ENCODE results near the gene ARMC12.

The ARMC12 gene

GRCh38 chr6:35710241-35710847 is 26.5 kb upstream of the ARMC12 start:
- H3K27ac Mint-ChIP-seq = no peak overlapping the region
- H3K36me3 Mint-ChIP-seq (ENCODE audit: low read depth) = no peaks in the 10 kb centered on the region
- peaks cover 7% of the 10 kb centered on the region for H3K27me3 Mint-ChIP-seq
- H3K4me1 Mint-ChIP-seq (ENCODE audit: low read depth) = peaks cover 46% of the 10 kb centered on the region
- H3K4me3 Mint-ChIP-seq = no peak overlapping the region
- no peaks in the 10 kb centered on the region for H3K9me3 Mint-ChIP-seq
- intact Hi-C loops (cut with micrococcal nuclease) = no loop called here

DNA sequence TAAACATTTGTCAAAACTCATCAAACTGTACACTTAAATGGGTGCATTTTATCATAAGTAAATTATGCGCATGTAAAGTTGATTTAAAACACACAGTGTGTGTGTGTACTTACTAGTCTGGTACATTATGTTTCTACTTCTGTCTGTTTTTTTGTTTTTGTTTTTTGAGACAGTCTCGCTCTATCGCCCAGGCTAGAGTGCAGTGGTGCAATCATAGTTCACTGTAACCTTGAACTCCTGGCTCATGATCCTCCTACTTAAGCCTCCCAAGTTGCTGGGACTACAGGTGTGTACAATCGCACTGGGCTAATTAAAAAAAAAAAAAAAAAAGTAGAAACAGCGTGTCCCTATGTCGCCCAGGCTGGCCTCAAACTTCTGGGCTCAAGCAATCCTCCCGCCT is 25.1 kb upstream of the ARMC12 start:
- peaks cover 48% of the 10 kb centered on the region for H3K4me1 Mint-ChIP-seq (ENCODE audit: low read depth)
- H3K4me3 Mint-ChIP-seq = no peak overlapping the region
- intact Hi-C loops (cut with micrococcal nuclease) = no loop called here
- H3K36me3 Mint-ChIP-seq (ENCODE audit: low read depth) = no peaks in the 10 kb centered on the region
- H3K27ac Mint-ChIP-seq = no peak overlapping the region
- H3K9me3 Mint-ChIP-seq = no peaks in the 10 kb centered on the region
- peaks cover 16% of the 10 kb centered on the region for H3K27me3 Mint-ChIP-seq

DNA sequence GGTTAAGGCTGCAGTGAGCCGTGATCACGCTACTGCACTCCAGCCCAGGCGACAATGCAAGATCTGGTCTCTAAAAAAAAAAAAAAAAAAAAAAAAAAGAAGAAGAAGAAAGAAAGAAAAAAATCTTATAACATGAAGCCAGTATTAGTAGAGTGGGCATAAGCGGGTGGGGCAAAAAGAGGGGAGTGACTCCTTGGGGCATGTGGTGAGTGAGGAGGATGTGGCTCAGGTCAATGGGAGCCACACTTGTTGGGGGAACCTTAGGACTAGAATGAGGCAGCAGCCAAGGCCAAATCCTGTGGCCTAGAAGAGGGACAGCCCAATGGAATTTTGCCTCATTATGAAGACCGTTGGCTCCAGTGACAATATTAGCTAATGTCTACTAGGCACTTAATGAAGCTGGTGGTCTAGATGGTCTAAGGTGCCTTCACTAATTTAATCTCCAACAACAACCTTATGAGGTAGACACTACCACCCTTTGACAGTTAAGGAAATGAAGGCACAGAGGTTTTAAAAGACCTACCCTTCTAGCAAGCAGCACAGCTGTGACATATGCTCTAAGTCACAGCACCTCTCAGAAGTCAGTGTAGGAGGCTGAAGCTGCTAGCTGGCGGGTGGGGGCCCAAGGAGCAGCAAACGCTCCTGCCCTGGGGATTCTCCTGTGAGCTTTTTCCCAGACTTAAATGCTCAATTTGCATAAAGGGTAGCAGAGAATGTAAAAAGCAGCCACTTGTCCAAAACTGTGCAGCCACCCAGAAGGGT is 23.6 kb upstream of the ARMC12 start:
- H3K27ac Mint-ChIP-seq = peak overlapping the region; percentile 39
- H3K27me3 Mint-ChIP-seq = peaks cover 19% of the 10 kb centered on the region
- H3K4me1 Mint-ChIP-seq (ENCODE audit: low read depth) = peaks cover 56% of the 10 kb centered on the region
- H3K9me3 Mint-ChIP-seq = no peaks in the 10 kb centered on the region
- H3K36me3 Mint-ChIP-seq (ENCODE audit: low read depth) = no peaks in the 10 kb centered on the region
- H3K4me3 Mint-ChIP-seq = no peak overlapping the region
- intact Hi-C loops (cut with micrococcal nuclease) = no loop called here

GRCh38 chr6:35716798-35717197 is 20.0 kb upstream of the ARMC12 start:
- H3K9me3 Mint-ChIP-seq = no peaks in the 10 kb centered on the region
- H3K36me3 Mint-ChIP-seq (ENCODE audit: low read depth) = no peaks in the 10 kb centered on the region
- intact Hi-C loops (cut with micrococcal nuclease) = no loop called here
- peaks cover 16% of the 10 kb centered on the region for H3K27me3 Mint-ChIP-seq
- H3K27ac Mint-ChIP-seq = peak overlapping the region; percentile 5
- H3K4me3 Mint-ChIP-seq = no peak overlapping the region
- H3K4me1 Mint-ChIP-seq (ENCODE audit: low read depth) = peaks cover 77% of the 10 kb centered on the region

DNA sequence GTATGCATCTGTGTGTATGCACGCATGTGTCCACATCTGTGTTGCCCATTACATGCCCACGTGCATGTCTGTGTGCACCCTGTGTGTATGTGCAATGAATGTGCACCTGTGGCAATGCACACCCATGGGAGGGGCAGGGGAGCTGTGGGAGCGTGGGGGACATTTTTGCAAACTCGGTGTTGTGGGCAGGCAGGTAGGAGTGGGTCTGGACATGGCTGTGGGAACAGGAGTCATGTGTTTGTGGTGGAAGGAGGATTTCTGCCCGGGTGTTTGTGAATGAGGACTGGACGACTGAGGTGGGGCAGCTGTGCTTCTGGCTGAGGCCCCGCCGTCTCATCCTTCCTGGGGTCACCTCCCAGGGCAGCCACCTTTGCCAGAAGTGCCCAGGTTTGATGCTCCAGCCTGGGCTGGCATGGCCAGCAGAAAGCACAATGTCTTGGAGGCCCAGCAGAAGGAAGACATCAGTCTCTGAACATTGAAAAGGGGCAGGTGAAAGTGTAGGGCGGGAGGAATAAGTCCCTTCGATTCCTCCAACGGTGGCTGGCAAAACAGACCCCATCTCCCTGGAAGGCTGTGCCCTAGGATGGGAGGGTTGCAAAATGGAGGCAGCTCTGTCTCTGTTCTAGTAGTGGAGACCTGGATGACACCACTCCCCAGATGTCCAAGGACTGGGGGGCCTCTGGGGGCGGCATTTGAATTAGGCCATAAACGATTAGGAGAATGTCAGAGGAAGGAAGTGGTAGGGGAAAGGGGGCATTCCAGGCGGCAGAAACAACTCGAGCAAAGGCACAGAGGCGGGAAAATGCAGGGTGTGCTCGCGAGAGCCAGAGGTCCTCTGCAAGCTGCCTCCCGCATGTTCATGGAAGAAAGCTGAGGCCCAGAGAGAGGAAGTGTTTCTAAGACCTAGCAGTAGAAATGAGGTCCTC is 19.1 kb upstream of the ARMC12 start:
- Mint-ChIP-seq H3K4me3 (no peak overlapping the region), H3K4me1 (ENCODE audit: low read depth) (peaks cover 80% of the 10 kb centered on the region), H3K27ac (peak overlapping the region; percentile 99), H3K9me3 (no peaks in the 10 kb centered on the region), H3K27me3 (peaks cover 16% of the 10 kb centered on the region), H3K36me3 (ENCODE audit: low read depth) (no peaks in the 10 kb centered on the region)
- intact Hi-C loops (cut with micrococcal nuclease) = no loop called here

- H3K4me3 Mint-ChIP-seq = no peak overlapping the region
- intact Hi-C loops (cut with micrococcal nuclease) = no loop called here
- peak overlapping the region; percentile 99 for H3K27ac Mint-ChIP-seq
These were observed 18.5 kb upstream of the ARMC12 start for GRCh38 chr6:35718375-35718736.

GRCh38 chr6:35718911-35719381 is 17.9 kb upstream of the ARMC12 start:
- peaks cover 12% of the 10 kb centered on the region for H3K27me3 Mint-ChIP-seq
- peaks cover 80% of the 10 kb centered on the region for H3K4me1 Mint-ChIP-seq (ENCODE audit: low read depth)
- H3K36me3 Mint-ChIP-seq (ENCODE audit: low read depth) = no peaks in the 10 kb centered on the region
- H3K4me3 Mint-ChIP-seq = peak overlapping the region; percentile 81
- H3K27ac Mint-ChIP-seq = peak overlapping the region; percentile 99
- no peaks in the 10 kb centered on the region for H3K9me3 Mint-ChIP-seq
- intact Hi-C loops (cut with micrococcal nuclease) = no loop called here

More at GRCh38 chr6:35718375-35718736, 18.5 kb upstream of the ARMC12 start:
- Mint-ChIP-seq H3K4me1 (ENCODE audit: low read depth) (peaks cover 79% of the 10 kb centered on the region), H3K9me3 (no peaks in the 10 kb centered on the region), H3K27me3 (peaks cover 16% of the 10 kb centered on the region), H3K36me3 (ENCODE audit: low read depth) (no peaks in the 10 kb centered on the region)

DNA sequence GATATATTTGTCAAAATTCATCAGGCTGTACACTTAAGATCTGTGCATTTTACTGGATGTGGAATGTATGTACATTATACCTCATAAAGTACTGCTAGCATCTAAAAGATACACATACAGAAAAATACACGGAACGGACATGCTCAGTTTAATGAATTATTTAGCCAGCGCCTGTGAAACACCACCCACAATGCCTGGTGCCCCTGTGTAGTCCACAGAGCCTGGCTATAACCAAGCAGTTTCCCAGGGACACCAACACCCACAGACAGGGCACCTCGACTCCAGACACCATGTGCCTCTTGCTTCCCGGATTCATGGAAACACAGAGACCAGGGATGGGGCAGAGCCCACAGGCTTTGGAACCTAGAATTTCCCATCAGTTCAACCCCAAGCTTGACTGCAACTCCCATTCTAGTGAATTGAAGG is 17.4 kb upstream of the ARMC12 start:
- Mint-ChIP-seq H3K27ac (peak overlapping the region; percentile 99), H3K4me3 (peak overlapping the region; percentile 81), H3K9me3 (no peaks in the 10 kb centered on the region), H3K4me1 (ENCODE audit: low read depth) (peaks cover 84% of the 10 kb centered on the region), H3K36me3 (ENCODE audit: low read depth) (no peaks in the 10 kb centered on the region), H3K27me3 (peaks cover 12% of the 10 kb centered on the region)
- intact Hi-C loops (cut with micrococcal nuclease) = no loop called here

- no peaks in the 10 kb centered on the region for H3K36me3 Mint-ChIP-seq (ENCODE audit: low read depth)
- no peaks in the 10 kb centered on the region for H3K9me3 Mint-ChIP-seq
- H3K27me3 Mint-ChIP-seq = peaks cover 12% of the 10 kb centered on the region
- H3K4me3 Mint-ChIP-seq = peak overlapping the region; percentile 81
- H3K27ac Mint-ChIP-seq = peak overlapping the region; percentile 99
- peaks cover 91% of the 10 kb centered on the region for H3K4me1 Mint-ChIP-seq (ENCODE audit: low read depth)
- intact Hi-C loops (cut with micrococcal nuclease) = loop anchor here (2.0 kb wide), 1 partner anchor 31 kb away; the partner anchor contains the start of gene FKBP5
These were observed 16.8 kb upstream of the ARMC12 start for GRCh38 chr6:35719830-35720733.

GRCh38 chr6:35722121-35722761 is 14.6 kb upstream of the ARMC12 start:
- Mint-ChIP-seq H3K36me3 (ENCODE audit: low read depth) (no peaks in the 10 kb centered on the region), H3K9me3 (no peaks in the 10 kb centered on the region), H3K4me1 (ENCODE audit: low read depth) (peaks cover 95% of the 10 kb centered on the region), H3K27ac (peak overlapping the region; percentile 23), H3K27me3 (peaks cover 2% of the 10 kb centered on the region), H3K4me3 (no peak overlapping the region)
- intact Hi-C loops (cut with micrococcal nuclease) = no loop called here

- Mint-ChIP-seq H3K36me3 (ENCODE audit: low read depth) (no peaks in the 10 kb centered on the region), H3K4me3 (no peak overlapping the region), H3K4me1 (ENCODE audit: low read depth) (peaks cover 93% of the 10 kb centered on the region), H3K9me3 (no peaks in the 10 kb centered on the region), H3K27ac (peak overlapping the region; percentile 65), H3K27me3 (no peaks in the 10 kb centered on the region)
- intact Hi-C loops (cut with micrococcal nuclease) = no loop called here
These were observed 13.2 kb upstream of the ARMC12 start for GRCh38 chr6:35723587-35723986.

- H3K36me3 Mint-ChIP-seq (ENCODE audit: low read depth) = no peaks in the 10 kb centered on the region
- H3K4me3 Mint-ChIP-seq = no peak overlapping the region
- H3K27ac Mint-ChIP-seq = peak overlapping the region; percentile 65
These were observed 12.8 kb upstream of the ARMC12 start for GRCh38 chr6:35724059-35724458.

DNA sequence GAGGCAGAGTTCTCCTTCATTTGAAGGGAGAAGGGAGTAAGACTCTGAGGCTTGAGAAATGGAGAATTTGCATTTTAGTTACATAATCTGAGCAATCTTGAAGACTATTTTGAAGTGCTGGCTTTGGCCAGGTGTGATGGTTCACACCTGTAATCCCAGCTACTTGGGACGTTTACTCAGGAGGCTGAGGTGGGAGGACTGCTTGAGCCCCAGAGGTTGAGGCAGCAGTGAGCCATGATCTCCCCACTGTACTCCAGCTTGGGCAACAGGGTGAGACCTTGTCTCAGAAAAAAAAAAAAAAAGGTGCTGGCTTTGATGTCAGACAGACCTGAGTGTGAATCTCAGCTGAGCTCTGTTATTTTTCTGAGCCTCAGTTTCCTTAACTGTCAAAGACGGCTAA is 12.4 kb upstream of the ARMC12 start:
- Mint-ChIP-seq H3K4me1 (ENCODE audit: low read depth) (peaks cover 93% of the 10 kb centered on the region), H3K36me3 (ENCODE audit: low read depth) (no peaks in the 10 kb centered on the region), H3K9me3 (no peaks in the 10 kb centered on the region), H3K27ac (peak overlapping the region; percentile 65), H3K4me3 (no peak overlapping the region), H3K27me3 (no peaks in the 10 kb centered on the region)
- intact Hi-C loops (cut with micrococcal nuclease) = no loop called here

More at GRCh38 chr6:35724059-35724458, 12.8 kb upstream of the ARMC12 start:
- H3K27me3 Mint-ChIP-seq = no peaks in the 10 kb centered on the region
- no peaks in the 10 kb centered on the region for H3K9me3 Mint-ChIP-seq
- peaks cover 93% of the 10 kb centered on the region for H3K4me1 Mint-ChIP-seq (ENCODE audit: low read depth)
- intact Hi-C loops (cut with micrococcal nuclease) = no loop called here
